ENCODE results near the gene WBP2.
"Not testable (repeated sequence)": the region's sequence is repeated elsewhere in the genome, so short reads cannot be mapped to it uniquely, and the experiment has no call there.

The WBP2 gene

DNA sequence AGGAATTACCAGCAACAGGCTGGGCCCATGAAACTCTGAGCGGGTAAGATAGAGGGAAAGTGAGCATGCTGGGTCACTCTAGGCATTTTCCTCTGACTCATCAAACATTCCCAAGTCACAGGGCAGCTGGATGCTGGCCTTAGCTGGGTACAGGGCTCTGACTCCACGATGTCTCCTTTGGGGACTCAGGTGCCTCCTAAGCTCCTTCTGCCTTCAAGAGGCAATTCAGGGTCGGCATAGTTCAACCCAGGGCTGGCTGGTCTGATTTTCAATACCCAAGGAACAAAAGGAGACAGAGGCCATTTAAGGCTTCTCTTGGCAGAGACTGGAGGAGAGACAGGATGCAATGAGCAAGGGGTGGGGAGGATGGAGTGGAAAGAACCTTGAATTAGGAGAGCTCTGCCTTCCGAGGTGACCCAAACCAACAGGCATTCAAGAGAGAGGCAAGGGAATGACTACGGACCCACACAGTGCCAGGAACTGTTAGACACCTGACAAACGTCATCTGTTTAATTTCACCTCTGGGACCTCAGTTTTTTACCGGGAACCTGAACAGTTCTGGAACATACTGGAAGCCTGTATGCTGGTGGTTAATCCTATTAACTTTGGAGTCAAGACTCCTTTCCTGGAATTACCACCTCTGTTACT is 910 bp downstream of the WBP2 start:
- no peak overlapping the region for H3K27ac ChIP-seq
- no peaks in the 10 kb centered on the region for H4K20me1 ChIP-seq (ENCODE audit: insufficient read depth)
- H3K36me3 ChIP-seq (ENCODE audit: insufficient read depth), result no peaks in the 10 kb centered on the region
- no peak overlapping the region for H2AFZ ChIP-seq (ENCODE audit: low read depth)
- H3K4me2 ChIP-seq, result peak overlapping the region; percentile 85
- TF ChIP-seq, protein P1, sequence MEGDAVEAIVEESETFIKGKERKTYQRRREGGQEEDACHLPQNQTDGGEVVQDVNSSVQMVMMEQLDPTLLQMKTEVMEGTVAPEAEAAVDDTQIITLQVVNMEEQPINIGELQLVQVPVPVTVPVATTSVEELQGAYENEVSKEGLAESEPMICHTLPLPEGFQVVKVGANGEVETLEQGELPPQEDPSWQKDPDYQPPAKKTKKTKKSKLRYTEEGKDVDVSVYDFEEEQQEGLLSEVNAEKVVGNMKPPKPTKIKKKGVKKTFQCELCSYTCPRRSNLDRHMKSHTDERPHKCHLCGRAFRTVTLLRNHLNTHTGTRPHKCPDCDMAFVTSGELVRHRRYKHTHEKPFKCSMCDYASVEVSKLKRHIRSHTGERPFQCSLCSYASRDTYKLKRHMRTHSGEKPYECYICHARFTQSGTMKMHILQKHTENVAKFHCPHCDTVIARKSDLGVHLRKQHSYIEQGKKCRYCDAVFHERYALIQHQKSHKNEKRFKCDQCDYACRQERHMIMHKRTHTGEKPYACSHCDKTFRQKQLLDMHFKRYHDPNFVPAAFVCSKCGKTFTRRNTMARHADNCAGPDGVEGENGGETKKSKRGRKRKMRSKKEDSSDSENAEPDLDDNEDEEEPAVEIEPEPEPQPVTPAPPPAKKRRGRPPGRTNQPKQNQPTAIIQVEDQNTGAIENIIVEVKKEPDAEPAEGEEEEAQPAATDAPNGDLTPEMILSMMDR (conservative IDR thresholded peaks at IDR 0.05; ENCODE audit: low read depth, low read length), result no peak
- H3K79me2 ChIP-seq (ENCODE audit: insufficient read depth, low read depth), result peaks cover 7% of the 10 kb centered on the region; the same call in 1 of the 2 replicates
- peak overlapping the region; percentile 79; the same call in 1 of the 2 replicates for H3K9ac ChIP-seq
- H3K4me1 ChIP-seq (ENCODE audit: low read depth, poor library complexity, severe bottlenecking), result peaks cover 12% of the 10 kb centered on the region
- H3K4me3 ChIP-seq (IDR thresholded peaks at IDR 0.05; ENCODE audit: insufficient read depth, low read depth, low read length), result no peak overlapping the region
- H3K27me3 ChIP-seq (ENCODE audit: insufficient read depth, low read depth), result no peaks in the 10 kb centered on the region

DNA sequence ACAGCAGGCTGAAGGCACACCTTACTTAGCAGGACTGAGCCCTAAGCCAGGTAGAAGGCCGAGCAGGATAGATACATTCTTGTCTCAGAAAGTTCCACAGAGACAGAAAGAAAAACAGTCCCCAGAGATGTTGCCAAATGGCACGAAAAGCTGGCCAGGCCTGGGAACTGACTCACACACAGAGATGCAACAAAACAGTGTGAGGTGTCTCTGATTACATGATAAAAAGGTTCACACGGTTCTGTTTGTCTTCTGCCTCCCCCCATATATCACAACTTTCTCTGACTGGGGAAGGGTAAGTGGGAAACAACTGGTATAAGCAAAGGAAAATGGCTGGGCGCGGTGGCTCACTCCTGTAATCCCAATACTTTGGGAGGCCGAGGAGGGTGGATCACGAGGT is 1.7 kb downstream of the WBP2 start:
- Histone ChIP-seq H3K4me2 (no peak overlapping the region), H3K27me3 (ENCODE audit: insufficient read depth, low read depth) (no peaks in the 10 kb centered on the region), H3K27ac (no peak overlapping the region), H4K20me1 (ENCODE audit: insufficient read depth) (no peaks in the 10 kb centered on the region), H3K79me2 (ENCODE audit: insufficient read depth, low read depth) (peaks cover 7% of the 10 kb centered on the region; the same call in 1 of the 2 replicates), H3K36me3 (ENCODE audit: insufficient read depth) (no peaks in the 10 kb centered on the region), H3K4me3 (IDR thresholded peaks at IDR 0.05; ENCODE audit: insufficient read depth, low read depth, low read length) (no peak overlapping the region), H3K4me1 (ENCODE audit: low read depth, poor library complexity, severe bottlenecking) (peaks cover 12% of the 10 kb centered on the region), H3K9ac (no peak overlapping the region), H2AFZ (ENCODE audit: low read depth) (no peak overlapping the region)
- TF ChIP-seq, protein P1 (conservative IDR thresholded peaks at IDR 0.05; ENCODE audit: low read depth, low read length), result no peak

DNA sequence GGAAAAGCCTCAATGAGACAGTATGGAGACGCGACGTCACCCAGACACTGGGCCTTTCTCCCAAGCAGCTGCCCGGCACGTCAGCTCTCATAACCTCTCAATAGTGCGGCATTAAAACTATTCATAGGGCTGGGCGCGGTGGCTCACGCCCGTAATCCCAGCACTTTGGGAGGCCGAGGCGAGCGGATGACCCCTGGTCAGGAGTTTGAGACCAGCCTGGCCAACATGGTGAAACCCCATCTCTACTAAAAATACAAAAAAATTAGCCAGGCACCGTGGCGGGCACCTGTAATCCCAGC is 3.5 kb downstream of the WBP2 start:
- not testable (repeated sequence) for H3K79me2 ChIP-seq (ENCODE audit: insufficient read depth, low read depth); H3K4me2 ChIP-seq; H3K4me3 ChIP-seq (IDR thresholded peaks at IDR 0.05; ENCODE audit: insufficient read depth, low read depth, low read length); H3K9ac ChIP-seq; H3K27ac ChIP-seq; H3K4me1 ChIP-seq (ENCODE audit: low read depth, poor library complexity, severe bottlenecking); H3K36me3 ChIP-seq (ENCODE audit: insufficient read depth); H4K20me1 ChIP-seq (ENCODE audit: insufficient read depth); H2AFZ ChIP-seq (ENCODE audit: low read depth); H3K27me3 ChIP-seq (ENCODE audit: insufficient read depth, low read depth)

DNA sequence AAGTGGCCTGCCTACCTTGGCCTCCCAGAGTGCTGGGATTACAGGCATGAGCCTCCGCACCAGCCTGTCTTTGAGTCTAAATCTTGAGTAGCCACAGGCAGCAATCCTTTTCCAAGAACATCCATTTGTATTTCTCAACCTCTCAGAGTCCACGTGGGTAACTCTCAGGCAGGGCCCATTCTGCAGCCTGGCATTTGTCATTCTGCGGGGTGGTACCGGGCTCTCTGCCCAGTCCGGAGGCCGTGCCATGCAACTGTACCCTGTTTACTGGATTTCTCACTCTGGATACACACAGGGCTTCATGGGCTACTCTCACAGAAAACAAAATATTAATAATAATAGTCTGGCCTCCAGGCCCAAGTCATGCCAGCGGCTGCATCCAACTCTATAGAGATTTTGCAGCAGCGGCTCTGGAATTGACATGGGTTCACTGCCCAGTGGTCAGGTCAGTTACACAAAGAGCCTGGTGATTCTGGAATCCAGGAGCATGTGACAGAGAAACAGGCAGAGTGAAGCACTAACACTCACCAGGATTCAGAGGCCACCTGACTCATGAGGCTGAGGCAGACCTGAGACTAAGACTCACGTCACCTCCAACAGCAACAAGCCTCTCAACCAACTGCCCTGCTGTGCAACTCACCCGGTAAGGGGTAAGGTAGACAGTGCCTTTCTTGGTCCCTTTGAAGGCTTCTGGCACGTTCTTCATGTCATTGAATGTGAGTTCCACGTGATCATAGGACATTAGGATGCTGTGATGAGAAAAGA is 4.0 kb downstream of the WBP2 start:
- Histone ChIP-seq H3K4me1 (ENCODE audit: low read depth, poor library complexity, severe bottlenecking) (peaks cover 7% of the 10 kb centered on the region), H4K20me1 (ENCODE audit: insufficient read depth) (no peaks in the 10 kb centered on the region), H2AFZ (ENCODE audit: low read depth) (no peak overlapping the region), H3K79me2 (ENCODE audit: insufficient read depth, low read depth) (peaks cover 7% of the 10 kb centered on the region; the same call in 1 of the 2 replicates), H3K9ac (no peak overlapping the region), H3K4me2 (no peak overlapping the region), H3K4me3 (IDR thresholded peaks at IDR 0.05; ENCODE audit: insufficient read depth, low read depth, low read length) (no peak overlapping the region), H3K27ac (no peak overlapping the region), H3K36me3 (ENCODE audit: insufficient read depth) (no peaks in the 10 kb centered on the region), H3K27me3 (ENCODE audit: insufficient read depth, low read depth) (no peaks in the 10 kb centered on the region)
- TF ChIP-seq, protein P1 (conservative IDR thresholded peaks at IDR 0.05; ENCODE audit: low read depth, low read length), result no peak

DNA sequence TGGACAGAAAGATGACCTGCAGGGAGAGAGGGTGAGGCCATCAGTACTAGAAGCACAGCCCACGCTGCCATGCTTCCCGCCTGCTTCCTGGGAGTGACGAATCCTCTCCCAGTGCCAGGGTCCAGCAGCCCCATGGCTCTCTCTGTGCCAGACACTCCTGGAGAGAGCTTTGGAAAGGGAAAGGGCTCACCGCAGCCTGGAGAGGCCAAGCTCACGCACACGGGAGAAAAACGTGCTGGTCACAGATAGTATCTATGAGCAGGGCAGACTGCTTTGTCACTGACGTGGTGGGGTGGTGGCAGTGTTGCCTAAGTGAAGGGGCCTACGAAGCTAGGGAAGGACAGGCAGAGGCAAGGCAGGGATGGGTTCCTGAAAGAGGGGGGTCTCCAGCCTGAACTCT is 5.4 kb downstream of the WBP2 start:
- H2AFZ ChIP-seq (ENCODE audit: low read depth), result no peak overlapping the region
- peaks cover 7% of the 10 kb centered on the region; the same call in 1 of the 2 replicates for H3K79me2 ChIP-seq (ENCODE audit: insufficient read depth, low read depth)
- H3K27me3 ChIP-seq (ENCODE audit: insufficient read depth, low read depth), result no peaks in the 10 kb centered on the region
- no peaks in the 10 kb centered on the region for H4K20me1 ChIP-seq (ENCODE audit: insufficient read depth)
- H3K4me3 ChIP-seq (IDR thresholded peaks at IDR 0.05; ENCODE audit: insufficient read depth, low read depth, low read length), result no peak overlapping the region
- no peak overlapping the region for H3K9ac ChIP-seq
- TF ChIP-seq, protein P1 (conservative IDR thresholded peaks at IDR 0.05; ENCODE audit: low read depth, low read length), result no peak
- H3K36me3 ChIP-seq (ENCODE audit: insufficient read depth), result no peaks in the 10 kb centered on the region
- H3K27ac ChIP-seq, result no peak overlapping the region
- H3K4me1 ChIP-seq (ENCODE audit: low read depth, poor library complexity, severe bottlenecking), result peaks cover 20% of the 10 kb centered on the region
- no peak overlapping the region for H3K4me2 ChIP-seq

Data from KMS-11 (cell line).